Karpas-422 (cell line): Measurements from ENCODE around the gene ACTN1. TPM values are rescaled to one million over a fixed set of nuclear protein-coding genes. Genes with fewer than 3 reads are reported as not detected.

Experiments
- DNase-seq: peaks from one replicate; pipeline ENCODE4 v3.0.0-alpha.2; 2015
- H2AFZ ChIP-seq: fragments of 200-600 bp; sonication (generic); 2 replicates; pipeline ENCODE4 v1.6.1; 2014; ENCODE audit warnings: antibody characterized with exemption, low read length, mixed read lengths
- H3K27ac ChIP-seq: fragments of 200-600 bp; sonication (generic); 2 replicates; pipeline ENCODE4 v1.5.1; 2014; ENCODE audit warnings: mild to moderate bottlenecking, low read length, moderate library complexity
- H3K27me3 ChIP-seq: fragments of 200-600 bp; sonication (generic); 2 replicates; pipeline ENCODE4 v1.6.1; 2014; ENCODE audit warnings: low read length, mixed read lengths
- H3K36me3 ChIP-seq: fragments of 200-600 bp; sonication (generic); 2 replicates; pipeline ENCODE4 v1.6.1; 2014; ENCODE audit warnings: low read length, mixed read lengths; ENCODE audit not compliant: insufficient read depth
- H3K4me1 ChIP-seq: fragments of 200-600 bp; sonication (generic); 2 replicates; pipeline ENCODE4 v1.6.1; 2014; ENCODE audit warnings: mild to moderate bottlenecking, low read length, mixed read lengths
- H3K4me2 ChIP-seq: fragments of 200-600 bp; sonication (generic); 2 replicates; pipeline ENCODE4 v1.6.1; 2014; ENCODE audit warnings: low read length, low read depth, mild to moderate bottlenecking; ENCODE audit not compliant: poor library complexity, severe bottlenecking
- H3K4me3 ChIP-seq: fragments of 200-600 bp; sonication (generic); 2 replicates; pipeline ENCODE4 v1.5.1; 2014; ENCODE audit warnings: mild to moderate bottlenecking, antibody characterized with exemption, low read length, mixed read lengths
- H3K79me2 ChIP-seq: fragments of 200-600 bp; sonication (generic); 2 replicates; pipeline ENCODE4 v1.6.1; 2014; ENCODE audit warnings: mild to moderate bottlenecking, low read length, mixed read lengths
- H3K9ac ChIP-seq: fragments of 200-600 bp; sonication (generic); 2 replicates; pipeline ENCODE4 v1.6.0; 2014; ENCODE audit warnings: low read length
- H3K9me2 ChIP-seq: fragments of 200-600 bp; sonication (generic), shearing (Covaris generic); replicated peaks from 2 replicates; pipeline ENCODE4 v1.6.0; 2014; ENCODE audit warnings: mild to moderate bottlenecking, low read length, moderate library complexity; ENCODE audit not compliant: insufficient read depth
- H3K9me3 ChIP-seq: fragments of 300-700, 200-600 bp; sonication (generic); 2 replicates; pipeline ENCODE4 v1.6.1; 2014; ENCODE audit warnings: low read length, mixed read lengths
- H4K20me1 ChIP-seq: fragments of 200-600 bp; sonication (generic); 2 replicates; pipeline ENCODE4 v1.6.1; 2014; ENCODE audit warnings: mild to moderate bottlenecking, antibody characterized with exemption, low read length, low read depth; ENCODE audit not compliant: insufficient read depth
- total RNA-seq: library from RNA; depleted of rRNA; stranded (reverse); fragments of >200 nt; shearing (Covaris generic); gene quantifications from 2 replicates; pipeline ENCODE4 v1.2.3, GENCODE V29; 2014; ENCODE audit warnings: low replicate concordance

Gene ACTN1
- total RNA-seq, 1 experiment from 2014 or later, result not detected

DNA sequence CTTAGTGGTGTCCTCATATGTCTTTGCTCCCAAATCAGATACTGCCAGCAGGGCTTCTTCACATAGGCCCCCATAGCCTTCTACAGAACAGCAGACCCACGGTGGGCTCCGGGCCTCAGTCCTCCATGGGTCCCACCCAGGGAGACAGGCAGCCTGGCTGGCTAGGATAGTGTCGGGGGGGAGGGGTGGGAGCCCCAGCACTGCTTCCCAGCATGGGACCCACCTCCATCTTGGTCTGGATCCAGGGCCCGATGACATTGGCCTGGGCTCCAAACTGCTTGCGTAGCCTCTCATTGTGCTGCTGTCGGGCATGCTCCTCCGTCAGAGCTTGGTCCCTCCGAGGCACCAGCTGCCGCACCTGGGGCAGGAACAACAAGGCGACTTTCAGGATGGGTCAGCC, 96.9 kb downstream of the ACTN1 start:
- no peak for DNase-seq
- no peaks in the 10 kb centered on the region for H3K79me2 ChIP-seq
- no peaks in the 10 kb centered on the region for H3K9me3 ChIP-seq
- H3K36me3 ChIP-seq, result no peaks in the 10 kb centered on the region
- H4K20me1 ChIP-seq, result no peaks in the 10 kb centered on the region
- no peaks in the 10 kb centered on the region for H3K9me2 ChIP-seq
- H3K9ac ChIP-seq, result no peak overlapping the region
- H3K4me1 ChIP-seq, result no peaks in the 10 kb centered on the region
- no peak overlapping the region for H3K4me3 ChIP-seq
- no peak overlapping the region for H3K4me2 ChIP-seq
- no peaks in the 10 kb centered on the region for H3K27me3 ChIP-seq
- no peak overlapping the region for H2AFZ ChIP-seq
- no peak overlapping the region for H3K27ac ChIP-seq

DNA sequence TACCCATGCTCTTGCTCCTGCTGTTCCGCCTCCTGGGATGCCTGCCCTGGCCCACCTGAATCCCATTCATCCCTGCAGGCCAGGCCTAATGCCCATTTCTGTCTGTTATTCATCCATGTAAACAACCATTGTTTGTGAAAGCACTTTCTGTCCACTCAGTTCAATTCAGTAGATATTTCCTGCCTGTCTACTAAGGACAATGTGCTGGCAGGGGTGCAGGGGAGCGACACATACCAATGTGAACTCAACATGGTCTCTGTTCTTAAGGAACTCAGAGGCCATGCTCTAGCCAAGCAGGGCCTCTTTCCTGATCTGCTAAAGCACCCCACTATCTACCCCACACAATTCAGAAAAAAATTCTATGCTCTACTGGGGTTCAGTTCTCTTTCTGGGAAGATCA, 97.7 kb downstream of the ACTN1 start:
- Histone ChIP-seq H3K27ac (no peak overlapping the region), H2AFZ (no peak overlapping the region), H3K4me3 (no peak overlapping the region), H3K27me3 (no peaks in the 10 kb centered on the region), H3K9me3 (no peaks in the 10 kb centered on the region), H3K4me1 (no peaks in the 10 kb centered on the region), H3K9ac (no peak overlapping the region), H3K36me3 (no peaks in the 10 kb centered on the region), H3K79me2 (no peaks in the 10 kb centered on the region), H3K4me2 (no peak overlapping the region), H4K20me1 (no peaks in the 10 kb centered on the region), H3K9me2 (no peaks in the 10 kb centered on the region)
- DNase-seq, result no peak

DNA sequence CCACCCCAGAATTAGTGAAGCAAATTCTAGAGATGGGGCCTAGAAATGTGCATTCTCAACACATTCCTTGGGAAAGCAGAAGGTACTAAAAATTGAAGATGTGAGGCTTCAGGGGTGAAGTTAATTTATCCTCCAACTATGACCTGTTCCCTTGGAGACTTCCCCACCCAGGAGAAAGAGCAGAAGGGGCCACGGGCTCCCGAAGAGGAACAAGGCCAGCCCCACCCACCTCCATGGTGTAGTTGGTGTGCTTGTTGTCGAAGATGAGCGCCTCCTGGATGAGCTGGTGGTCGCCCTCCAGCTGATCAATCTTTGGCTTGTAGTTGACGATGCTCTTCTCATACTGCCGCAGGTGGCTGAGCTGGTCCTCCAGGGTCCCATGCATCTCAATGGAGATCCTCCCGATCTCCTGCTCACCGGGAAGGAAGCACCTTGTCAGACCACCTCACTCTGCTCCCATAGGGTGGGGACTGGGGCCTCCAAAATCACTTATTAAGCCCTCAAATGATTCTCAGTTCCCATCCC, 98.5 kb downstream of the ACTN1 start:
- H3K27ac ChIP-seq, result no peak overlapping the region
- H3K79me2 ChIP-seq, result no peaks in the 10 kb centered on the region
- H3K9ac ChIP-seq, result no peak overlapping the region
- H3K4me3 ChIP-seq, result no peak overlapping the region
- no peaks in the 10 kb centered on the region for H3K4me1 ChIP-seq
- H4K20me1 ChIP-seq, result no peaks in the 10 kb centered on the region
- no peaks in the 10 kb centered on the region for H3K36me3 ChIP-seq
- H3K9me3 ChIP-seq, result no peaks in the 10 kb centered on the region
- no peaks in the 10 kb centered on the region for H3K9me2 ChIP-seq
- H3K27me3 ChIP-seq, result no peaks in the 10 kb centered on the region
- no peak overlapping the region for H2AFZ ChIP-seq
- no peak overlapping the region for H3K4me2 ChIP-seq
- DNase-seq, result no peak

DNA sequence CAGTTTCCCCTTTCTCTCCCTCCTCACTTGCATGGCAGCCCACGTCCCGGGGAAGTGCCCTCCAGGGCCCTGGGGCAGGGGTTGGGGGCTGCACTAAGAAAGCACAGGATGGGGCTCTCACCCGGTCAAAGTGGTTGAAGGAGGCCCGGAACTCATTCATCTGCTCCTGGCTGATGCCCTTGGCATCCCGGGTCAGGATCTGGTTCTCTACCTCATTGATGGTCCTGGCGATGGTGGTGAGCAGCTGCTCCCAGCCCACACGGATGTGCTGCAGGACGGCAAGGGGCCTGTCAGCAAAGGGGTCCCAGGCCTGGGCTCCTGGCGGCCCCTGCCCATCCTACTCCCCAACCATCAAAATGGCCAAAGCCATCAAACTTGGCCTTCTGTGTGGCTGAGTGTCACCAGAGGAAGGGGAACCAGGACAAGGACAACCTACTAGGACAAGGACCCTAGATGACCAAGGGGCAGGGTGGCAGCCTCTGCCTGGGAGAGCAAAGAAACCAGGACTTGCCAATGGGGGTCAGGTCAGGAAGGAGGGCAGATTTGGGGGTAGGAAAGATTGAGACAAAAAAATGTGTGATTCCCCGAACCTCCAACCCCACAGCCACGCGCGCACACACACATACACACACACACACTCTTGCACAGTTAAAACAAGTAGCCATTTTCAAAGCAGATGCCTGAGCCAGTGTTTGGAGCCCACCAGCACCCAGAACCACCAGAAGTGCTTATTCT, 99.1 kb downstream of the ACTN1 start:
- Histone ChIP-seq H3K79me2 (no peaks in the 10 kb centered on the region), H3K9ac (no peak overlapping the region), H3K27ac (no peak overlapping the region), H4K20me1 (no peaks in the 10 kb centered on the region), H3K27me3 (no peaks in the 10 kb centered on the region), H3K9me3 (no peaks in the 10 kb centered on the region), H3K4me2 (no peak overlapping the region), H3K36me3 (no peaks in the 10 kb centered on the region), H2AFZ (no peak overlapping the region), H3K4me3 (no peak overlapping the region), H3K9me2 (no peaks in the 10 kb centered on the region), H3K4me1 (no peaks in the 10 kb centered on the region)
- no peak for DNase-seq

DNA sequence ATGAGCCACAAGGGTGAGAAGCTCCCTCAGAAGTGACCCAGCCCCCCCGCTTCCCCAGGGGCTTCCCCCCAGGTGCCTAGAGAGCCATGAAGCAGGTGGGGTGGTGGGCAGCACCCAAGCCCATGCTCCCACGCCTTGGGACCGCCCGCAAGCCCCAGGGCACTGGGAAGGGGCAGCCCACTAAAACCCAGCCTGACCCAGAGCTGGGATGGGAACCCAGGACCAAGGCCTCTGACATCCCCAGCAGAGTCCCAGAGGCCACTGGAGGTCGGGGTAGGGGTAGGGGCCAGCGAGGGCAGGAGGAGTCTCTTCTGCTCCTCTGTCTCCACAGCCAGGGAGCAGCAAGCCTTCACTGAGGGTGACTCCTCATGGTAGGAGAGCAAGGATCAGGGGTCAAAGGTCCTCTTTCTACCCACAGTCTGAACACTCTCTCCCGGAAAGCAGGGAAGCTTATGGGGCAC, 99.8 kb downstream of the ACTN1 start:
- Histone ChIP-seq H2AFZ (no peak overlapping the region), H3K4me2 (no peak overlapping the region), H4K20me1 (no peaks in the 10 kb centered on the region), H3K9me2 (no peaks in the 10 kb centered on the region), H3K36me3 (no peaks in the 10 kb centered on the region), H3K27ac (no peak overlapping the region), H3K9ac (no peak overlapping the region), H3K79me2 (no peaks in the 10 kb centered on the region), H3K4me1 (no peaks in the 10 kb centered on the region), H3K4me3 (no peak overlapping the region), H3K9me3 (no peaks in the 10 kb centered on the region), H3K27me3 (no peaks in the 10 kb centered on the region)
- DNase-seq, result no peak

DNA sequence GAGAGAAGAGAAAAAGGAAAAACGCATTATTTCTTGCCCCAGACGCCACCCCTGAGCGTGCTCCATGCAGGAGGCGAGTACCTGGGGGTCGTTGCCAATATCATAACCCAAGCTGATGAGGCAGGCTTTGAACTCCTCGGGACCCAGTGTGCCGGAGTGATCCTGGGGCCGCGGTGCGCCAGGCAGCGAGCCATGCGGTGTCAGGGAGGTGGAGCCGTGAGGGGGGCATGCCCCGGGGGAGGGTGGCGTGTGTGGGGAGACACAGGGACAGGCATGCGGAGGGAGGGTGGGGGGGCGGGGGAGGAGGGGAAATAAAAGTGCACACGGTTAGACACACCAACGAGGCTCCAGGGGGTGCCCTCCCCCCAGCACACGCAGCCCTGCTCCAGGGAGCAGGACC, 100.2 kb downstream of the ACTN1 start:
- no peak for DNase-seq
- no peak overlapping the region for H3K4me3 ChIP-seq
- H3K27ac ChIP-seq, result no peak overlapping the region
- H3K27me3 ChIP-seq, result no peaks in the 10 kb centered on the region
- H2AFZ ChIP-seq, result no peak overlapping the region
- H3K9me2 ChIP-seq, result no peaks in the 10 kb centered on the region
- no peaks in the 10 kb centered on the region for H4K20me1 ChIP-seq
- no peaks in the 10 kb centered on the region for H3K4me1 ChIP-seq
- H3K36me3 ChIP-seq, result no peaks in the 10 kb centered on the region
- H3K9me3 ChIP-seq, result no peaks in the 10 kb centered on the region
- H3K9ac ChIP-seq, result no peak overlapping the region
- no peak overlapping the region for H3K4me2 ChIP-seq
- H3K79me2 ChIP-seq, result no peaks in the 10 kb centered on the region

DNA sequence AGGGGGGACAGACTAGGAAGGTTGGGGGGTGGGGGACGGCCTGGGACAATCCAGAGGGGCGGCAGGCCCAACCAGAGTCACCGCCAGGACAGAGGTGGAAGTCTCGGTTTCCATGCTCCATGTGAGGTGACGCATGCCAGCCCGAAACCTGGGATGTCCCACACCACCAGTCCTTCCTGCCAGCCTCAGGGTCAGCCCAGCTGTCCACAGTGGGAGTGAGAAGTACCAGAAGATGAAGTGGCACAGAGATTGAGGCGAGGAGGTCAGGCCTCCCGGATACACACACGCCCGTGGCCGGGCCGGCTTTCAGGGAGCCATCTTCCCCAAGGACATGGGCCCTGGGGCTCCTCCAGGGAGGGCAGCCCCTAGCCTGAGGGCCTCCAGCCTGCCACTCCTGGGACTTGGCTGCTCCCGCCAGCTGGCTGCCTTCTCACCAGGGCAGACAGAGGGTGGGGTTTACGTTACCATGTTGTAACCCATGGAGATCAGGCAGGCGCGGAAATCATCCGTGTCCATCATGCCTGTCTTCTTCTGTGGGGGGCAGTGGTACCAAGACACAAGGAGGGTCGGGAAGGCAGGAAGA, 101.0 kb downstream of the ACTN1 start:
- H3K4me1 ChIP-seq, result no peaks in the 10 kb centered on the region
- no peak overlapping the region for H2AFZ ChIP-seq
- no peaks in the 10 kb centered on the region for H3K36me3 ChIP-seq
- no peak for DNase-seq
- H3K9ac ChIP-seq, result no peak overlapping the region
- no peaks in the 10 kb centered on the region for H4K20me1 ChIP-seq
- no peaks in the 10 kb centered on the region for H3K9me3 ChIP-seq
- H3K9me2 ChIP-seq, result no peaks in the 10 kb centered on the region
- H3K4me2 ChIP-seq, result no peak overlapping the region
- no peaks in the 10 kb centered on the region for H3K27me3 ChIP-seq
- H3K4me3 ChIP-seq, result no peak overlapping the region
- H3K79me2 ChIP-seq, result no peaks in the 10 kb centered on the region
- H3K27ac ChIP-seq, result no peak overlapping the region

DNA sequence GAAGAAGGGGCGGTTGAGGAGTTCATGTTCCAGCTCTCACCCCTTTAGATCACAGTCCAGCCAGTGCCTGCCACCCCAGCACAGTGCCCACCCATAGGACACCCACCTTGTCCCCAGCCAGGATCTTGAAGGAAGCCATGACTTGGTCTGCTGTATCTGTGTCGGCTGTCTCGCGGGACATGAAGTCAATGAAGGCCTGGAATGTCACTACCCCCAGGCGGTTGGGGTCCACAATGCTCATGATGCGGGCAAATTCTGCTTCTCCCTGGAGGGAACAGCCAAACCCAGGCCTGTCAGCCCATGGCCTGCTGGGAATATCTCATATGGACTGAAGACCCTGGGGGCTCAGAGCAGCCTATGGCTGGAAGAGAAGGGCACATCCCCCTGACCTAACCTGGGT, 102.1 kb downstream of the ACTN1 start:
- Histone ChIP-seq H2AFZ (no peak overlapping the region), H3K4me3 (no peak overlapping the region), H3K4me1 (no peaks in the 10 kb centered on the region), H3K9me2 (no peaks in the 10 kb centered on the region), H3K9ac (no peak overlapping the region), H3K27me3 (no peaks in the 10 kb centered on the region), H3K4me2 (no peak overlapping the region), H4K20me1 (no peaks in the 10 kb centered on the region), H3K27ac (no peak overlapping the region), H3K36me3 (no peaks in the 10 kb centered on the region), H3K79me2 (no peaks in the 10 kb centered on the region), H3K9me3 (no peaks in the 10 kb centered on the region)
- no peak for DNase-seq
